GM18502 (cell line): ENCODE results near the gene HDAC4.
"Not testable (repeated sequence)": the region's sequence is repeated elsewhere in the genome, so short reads cannot be mapped to it uniquely, and the experiment has no call there.

ENCODE experiments used
- ATAC-seq: cut with Tn5 transposase; IDR thresholded peaks from one replicate; pipeline ENCODE4 v1.9.1; 2021; ENCODE audit warnings: mild to moderate bottlenecking; ENCODE audit not compliant: unreplicated experiment, poor library complexity

Gene HDAC4

DNA sequence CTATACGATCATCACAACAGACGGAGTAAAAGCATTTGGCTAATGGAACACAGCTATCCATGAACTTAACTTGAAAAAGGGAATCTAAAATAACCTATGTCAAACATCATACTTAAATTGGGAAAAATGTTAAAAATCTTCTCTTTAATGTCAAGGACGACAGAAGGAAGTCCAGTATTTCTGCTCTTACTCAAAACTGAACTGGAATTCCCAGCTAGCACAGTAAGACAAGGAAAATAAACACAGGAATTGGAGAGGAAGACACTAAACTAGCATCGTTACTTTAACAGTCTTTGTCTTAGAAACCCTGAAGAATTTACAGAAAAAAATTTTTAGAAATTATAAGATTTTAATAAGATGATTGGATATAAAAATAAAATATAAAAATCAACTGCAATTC lies 112.6 kb downstream of the HDAC4 start:
- ATAC-seq, result no peak

DNA sequence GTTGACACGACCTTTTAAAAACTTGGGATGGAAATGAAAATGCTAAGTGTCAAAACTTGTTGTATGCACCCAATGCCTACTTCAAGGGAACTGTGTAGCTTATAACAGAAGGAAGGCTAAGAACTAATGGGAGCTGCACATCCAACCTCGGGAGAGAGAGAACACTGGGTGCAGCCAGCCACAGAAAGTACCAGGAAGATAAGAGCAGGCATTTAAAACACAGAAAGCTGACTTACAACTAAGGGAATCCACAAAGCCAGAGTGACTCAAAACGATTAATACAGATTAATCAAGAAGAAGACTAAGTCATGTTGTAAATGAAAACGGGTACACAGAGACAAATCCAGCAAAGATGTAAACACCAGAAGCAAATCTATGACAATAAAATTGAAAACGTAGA lies 113.4 kb downstream of the HDAC4 start:
- ATAC-seq, result no peak

- no peak for ATAC-seq
These were observed 113.9 kb downstream of the HDAC4 start for GRCh38 chr2:239286901-239287300.

DNA sequence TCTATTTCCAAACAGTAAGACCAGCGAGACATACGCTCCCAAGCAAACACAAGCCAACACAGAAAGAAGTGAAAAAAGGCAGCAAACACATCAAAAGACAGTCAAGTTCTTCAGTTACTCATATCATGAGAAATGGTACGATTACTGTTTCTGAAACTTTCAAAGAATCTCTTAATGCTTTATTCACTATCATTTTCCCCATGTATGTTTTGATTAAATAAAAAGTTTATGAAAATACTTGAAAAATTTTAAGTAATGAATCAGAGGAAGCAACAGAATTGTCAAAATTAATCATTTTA lies 114.9 kb downstream of the HDAC4 start:
- ATAC-seq, result no peak

- no peak for ATAC-seq
These were observed 115.5 kb downstream of the HDAC4 start for GRCh38 chr2:239285071-239285931.

DNA sequence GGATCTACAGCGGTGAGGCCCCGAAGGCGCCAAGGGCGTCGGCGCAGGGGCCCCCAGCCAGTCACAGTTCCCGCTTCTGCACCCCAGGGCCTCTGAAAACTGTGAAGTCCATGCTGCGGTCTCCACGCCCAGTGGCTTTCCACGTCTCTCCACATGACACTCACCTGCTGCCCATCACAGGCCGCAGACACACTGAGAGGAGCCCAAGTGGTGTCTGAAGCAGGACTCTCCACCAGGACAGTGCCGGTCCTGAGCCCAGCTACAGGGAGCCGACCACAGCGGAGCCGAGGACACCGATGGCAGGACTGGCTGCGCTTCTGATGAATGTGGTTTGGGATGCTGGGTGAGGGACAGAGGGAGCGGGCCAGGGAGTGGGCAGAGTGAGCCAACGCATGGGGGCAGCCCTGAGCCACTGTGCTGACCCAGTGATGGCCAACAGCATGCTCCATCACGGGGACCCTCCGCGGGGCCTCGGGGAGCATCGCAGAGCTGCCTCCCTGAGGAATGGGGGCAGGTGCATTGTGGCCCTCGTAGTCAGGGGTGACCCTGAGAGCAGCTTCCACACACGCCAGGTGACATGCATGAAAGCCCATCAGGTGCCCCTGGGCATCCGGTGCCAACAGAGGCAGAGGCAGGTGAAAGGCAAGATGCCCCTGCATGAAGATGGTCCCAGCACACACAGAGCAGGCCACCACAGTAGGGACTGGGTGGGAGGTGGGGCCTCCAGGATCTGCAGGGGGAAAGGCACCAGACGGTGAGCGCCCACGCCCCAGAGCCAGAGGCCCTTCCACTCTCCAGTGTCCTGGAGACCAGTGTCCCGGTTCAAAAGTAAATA lies 116.6 kb downstream of the HDAC4 start:
- no peak for ATAC-seq

- no peak for ATAC-seq
These were observed 117.4 kb downstream of the HDAC4 start for GRCh38 chr2:239283288-239283945.

GRCh38 chr2:239282448-239283287 lies 118.2 kb downstream of the HDAC4 start:
- no peak for ATAC-seq

DNA sequence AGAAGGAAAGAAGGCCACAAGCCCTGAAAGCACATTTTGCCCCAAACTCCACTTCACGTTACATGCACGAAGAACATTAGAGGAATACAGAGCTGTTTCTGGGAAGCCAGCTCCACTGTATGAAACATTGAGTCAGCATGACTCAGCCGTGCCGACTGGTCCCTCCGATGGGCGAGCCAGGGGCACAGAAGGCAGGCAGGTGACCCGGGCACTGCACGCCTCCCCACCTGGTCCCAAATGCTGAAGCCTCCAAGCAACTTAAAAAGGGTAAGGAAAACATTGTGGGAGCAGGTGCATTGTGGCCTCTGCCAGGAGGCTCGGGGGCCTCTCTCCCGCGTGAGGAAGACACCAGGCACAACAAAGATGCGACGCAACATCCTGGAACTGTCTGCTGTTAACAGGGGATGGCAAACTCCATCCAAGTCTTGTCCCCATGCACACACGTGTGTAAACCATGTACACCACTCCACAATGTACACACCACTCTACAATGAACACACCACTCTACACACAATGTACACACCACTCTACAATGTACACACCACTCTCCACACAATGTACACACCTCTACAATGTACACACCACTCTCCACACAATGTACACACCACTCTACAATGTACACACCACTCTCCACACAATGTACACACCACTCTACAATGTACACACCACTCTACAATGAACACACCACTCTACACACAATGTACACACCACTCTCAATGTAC lies 120.4 kb downstream of the HDAC4 start:
- ATAC-seq, result not testable (repeated sequence)

GRCh38 chr2:239279508-239280295 lies 121.1 kb downstream of the HDAC4 start:
- ATAC-seq, result no peak

DNA sequence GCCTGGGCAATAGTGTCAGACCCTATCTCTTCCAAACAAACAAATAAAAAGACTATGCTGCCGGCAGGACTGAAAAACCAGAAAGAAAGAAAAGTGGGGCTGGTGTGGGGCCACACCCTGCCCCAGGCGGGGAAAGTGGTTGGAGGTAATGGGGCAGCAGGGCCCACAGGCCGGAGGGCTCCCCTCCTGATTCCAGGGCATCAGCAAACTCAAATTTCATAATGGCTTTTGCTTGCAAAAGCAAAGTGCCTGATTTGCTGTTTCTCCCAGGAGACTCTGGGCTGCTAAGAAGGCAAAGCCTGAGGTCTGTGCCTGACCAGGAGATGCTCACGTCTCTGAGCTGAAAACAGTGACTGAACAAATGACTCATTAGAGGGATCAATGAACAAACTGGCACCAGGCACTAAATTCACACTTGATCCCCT lies 121.9 kb downstream of the HDAC4 start:
- no peak for ATAC-seq

DNA sequence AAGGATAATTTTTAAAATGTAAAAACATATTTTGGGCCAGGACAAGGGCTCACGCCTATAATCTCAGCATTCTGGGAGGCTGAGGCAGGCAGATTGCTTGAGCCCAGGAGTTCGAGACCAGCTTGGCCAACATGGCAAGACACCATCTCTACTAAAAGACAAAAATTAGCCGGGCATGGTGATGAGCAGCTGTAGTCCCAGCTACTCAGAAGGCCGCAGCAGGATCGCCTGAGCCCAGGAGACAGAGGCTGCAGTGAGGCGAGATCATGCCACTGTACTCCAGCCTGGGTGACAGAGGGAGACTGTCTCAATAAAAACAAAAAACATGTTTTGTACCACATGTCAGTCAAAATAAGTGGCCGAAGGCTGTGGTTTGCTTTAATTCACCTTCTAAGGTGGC lies 122.5 kb downstream of the HDAC4 start:
- no peak for ATAC-seq

DNA sequence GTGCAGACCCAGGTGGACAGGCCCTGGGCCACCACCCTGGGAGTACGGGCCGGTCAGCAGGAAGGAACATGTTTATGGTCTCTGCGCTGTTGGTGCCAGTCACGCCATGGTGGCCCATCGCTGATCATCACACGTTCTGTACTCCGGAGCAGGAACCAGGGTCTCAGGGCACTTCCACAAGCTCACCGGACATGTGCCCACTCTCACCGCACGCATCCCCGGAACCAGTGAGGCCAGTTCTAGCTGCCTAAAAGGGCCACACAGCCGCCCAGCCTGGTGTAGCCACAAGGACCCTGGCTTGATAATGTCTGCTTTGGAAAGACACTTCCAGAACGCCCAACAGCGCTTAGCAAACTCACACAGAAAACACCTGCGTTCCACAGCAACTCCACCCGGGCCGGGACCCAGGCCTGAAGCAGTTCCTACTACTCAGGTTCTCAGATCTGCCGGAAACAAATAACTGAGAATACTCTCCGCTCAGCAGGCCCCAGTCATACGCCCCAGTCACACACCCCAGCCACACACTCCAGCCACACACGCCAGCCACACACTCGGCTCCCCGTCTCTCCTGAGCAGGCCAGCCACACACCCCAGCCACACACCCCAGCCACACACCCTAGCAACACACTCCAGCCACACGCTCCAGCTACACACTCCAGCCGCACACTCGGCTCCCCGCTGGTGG lies 123.3 kb downstream of the HDAC4 start:
- no peak for ATAC-seq

DNA sequence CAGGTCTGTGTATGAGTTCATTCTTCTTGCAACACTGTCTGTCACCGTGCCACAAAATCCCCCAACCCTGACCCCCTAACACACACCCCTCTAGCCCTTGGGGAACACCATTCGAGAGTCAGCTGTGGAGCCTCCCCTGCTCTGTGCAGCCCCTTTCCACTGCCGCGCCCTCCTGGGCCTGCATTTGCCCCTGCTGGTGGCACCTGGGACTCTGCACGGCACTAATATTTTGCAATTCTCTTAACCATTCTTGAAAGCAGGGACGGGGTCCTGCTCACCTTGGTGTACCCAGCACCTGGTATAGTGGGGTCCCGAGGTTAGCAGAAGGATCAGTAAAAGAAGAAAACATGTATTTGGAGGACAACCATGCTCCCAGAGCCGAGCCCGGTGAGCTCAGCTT lies 124.0 kb downstream of the HDAC4 start:
- ATAC-seq, result no peak

GRCh38 chr2:239275847-239276831 lies 124.7 kb downstream of the HDAC4 start:
- ATAC-seq, result no peak

DNA sequence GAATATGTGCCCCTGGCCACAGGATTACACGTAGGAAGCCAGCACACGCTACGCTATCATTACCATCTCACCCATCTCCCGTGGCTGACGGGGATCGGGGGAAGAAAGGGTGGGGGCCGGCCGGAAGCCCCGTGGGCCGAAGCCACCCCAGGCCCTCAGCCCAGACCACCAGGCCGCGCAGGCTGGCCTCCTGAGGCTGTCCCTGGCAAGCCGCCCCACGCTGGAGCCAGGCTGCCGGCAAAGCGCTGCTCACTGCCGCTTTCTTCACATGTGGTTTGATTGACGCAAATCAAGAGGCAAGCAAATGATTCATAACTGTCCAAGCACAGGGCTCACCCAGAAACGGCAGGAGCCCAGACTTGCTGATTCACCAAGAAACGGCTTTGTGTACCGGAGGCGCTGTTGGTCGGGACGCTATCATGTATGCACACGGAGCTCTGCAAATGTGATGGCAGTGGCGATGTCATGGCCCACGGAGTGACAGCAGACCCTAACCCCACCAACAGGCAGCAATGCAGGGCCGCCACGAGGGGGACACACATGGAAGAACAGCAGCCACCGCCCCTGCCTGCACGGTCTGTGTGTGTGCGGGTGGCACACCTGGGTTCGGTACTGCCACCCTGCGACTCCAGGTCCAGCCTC lies 125.7 kb downstream of the HDAC4 start:
- ATAC-seq, result peak; percentile 61
